Rectal smooth muscle tissue (tissue), 1 donor: ENCODE data around the gene PYM1.
"Not testable (repeated sequence)": the region's sequence is repeated elsewhere in the genome, so short reads cannot be mapped to it uniquely, and the experiment has no call there.

Experiments
- H3K27ac ChIP-seq: one replicate; pipeline ENCODE4 v1.7.0; 2013; ENCODE audit warnings: low read depth, low read length, inconsistent platforms
- H3K27me3 ChIP-seq: one replicate; pipeline ENCODE4 v1.7.0; 2013; ENCODE audit warnings: low read length; ENCODE audit not compliant: control insufficient read depth, insufficient read depth
- H3K36me3 ChIP-seq: one replicate; pipeline ENCODE4 v1.7.0; 2013; ENCODE audit warnings: low read length; ENCODE audit not compliant: control insufficient read depth, insufficient read depth
- H3K4me1 ChIP-seq: one replicate; pipeline ENCODE4 v1.7.0; 2013; ENCODE audit warnings: low read length; ENCODE audit not compliant: control insufficient read depth, insufficient read depth
- H3K4me3 ChIP-seq: one replicate; pipeline ENCODE4 v1.7.0; 2013; ENCODE audit warnings: low read length
- H3K9ac ChIP-seq: one replicate; pipeline ENCODE4 v1.7.0; 2013; ENCODE audit warnings: low read length

The PYM1 gene

DNA sequence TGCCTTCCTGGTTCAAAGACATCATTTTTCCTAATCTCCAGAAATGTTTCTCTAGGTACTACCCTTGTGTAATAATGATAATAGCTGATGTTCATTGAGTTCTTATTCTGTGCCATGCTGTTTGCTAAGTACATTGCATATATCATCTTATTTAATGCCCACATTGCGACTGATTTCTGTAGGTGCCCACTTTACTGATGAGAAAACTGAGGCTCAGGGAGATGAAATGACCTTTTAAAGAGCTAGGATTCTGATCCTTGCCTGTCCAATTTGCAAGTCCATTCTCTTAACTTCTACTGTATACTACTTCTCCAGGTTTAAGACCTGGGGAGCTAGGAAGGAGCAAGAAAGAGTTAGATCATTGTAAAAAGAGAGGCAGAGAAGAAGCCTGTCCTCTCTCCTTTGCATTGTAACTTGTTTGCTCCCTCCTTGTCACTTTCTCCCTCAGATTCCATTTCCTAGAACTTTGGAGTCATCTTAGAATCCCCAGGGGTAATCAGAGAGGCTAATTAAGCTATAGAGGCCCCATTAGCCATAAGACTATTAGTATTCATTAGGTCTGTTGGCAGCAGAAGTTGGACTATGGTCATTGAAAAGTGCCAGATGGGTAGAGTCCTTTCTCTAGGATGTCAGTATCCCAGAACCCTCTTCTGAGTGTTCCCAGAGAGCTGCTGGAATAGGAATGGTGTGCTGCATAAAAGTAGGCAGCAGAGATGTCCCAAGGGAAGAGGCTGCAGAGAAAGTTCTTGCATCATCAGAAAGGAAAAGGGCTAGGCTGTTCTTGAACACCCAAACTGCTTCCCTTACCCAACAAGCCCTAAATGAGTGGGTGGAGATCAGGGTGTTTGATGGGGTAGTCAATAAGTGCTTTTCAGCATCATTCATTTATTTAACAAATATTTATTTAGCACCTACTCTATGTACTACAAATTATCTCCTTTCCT lies 6.4 kb upstream of the PYM1 start:
- Histone ChIP-seq H3K27ac (no peak overlapping the region), H3K9ac (no peak overlapping the region), H3K36me3 (no peaks in the 10 kb centered on the region), H3K4me3 (no peak overlapping the region), H3K27me3 (no peaks in the 10 kb centered on the region), H3K4me1 (peaks cover 15% of the 10 kb centered on the region)

DNA sequence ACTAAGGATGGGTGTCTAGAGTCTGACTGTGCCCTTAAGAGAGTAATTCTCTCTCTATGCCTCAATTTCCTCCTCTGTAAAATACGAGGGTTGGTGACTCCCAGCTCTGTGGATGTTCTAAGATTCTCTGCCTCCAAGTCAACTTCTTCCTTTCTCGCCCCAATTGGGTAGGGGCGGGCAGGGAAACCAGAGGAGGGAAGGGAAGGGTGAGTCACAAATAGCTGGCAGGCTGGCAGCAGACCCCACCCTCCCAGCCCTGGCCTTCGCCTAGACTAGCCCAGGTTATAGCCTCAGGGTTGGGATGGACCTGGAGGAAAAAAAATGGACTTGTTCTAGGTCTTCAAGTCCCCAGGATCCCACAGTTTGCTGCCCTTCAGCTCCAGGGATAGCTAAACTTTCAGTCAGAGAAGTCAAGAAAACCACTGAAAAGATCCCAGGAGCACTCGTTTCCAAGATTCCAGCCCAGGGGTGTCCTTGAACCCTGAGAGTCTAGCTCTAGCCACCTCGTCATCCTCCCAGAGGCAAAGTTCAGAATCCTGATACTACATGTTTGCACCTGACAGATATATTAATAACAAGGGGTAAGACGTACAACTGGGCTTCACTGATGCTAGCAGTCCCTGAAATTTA lies 5.6 kb upstream of the PYM1 start:
- Histone ChIP-seq H3K4me1 (peaks cover 15% of the 10 kb centered on the region), H3K9ac (no peak overlapping the region), H3K27ac (no peak overlapping the region), H3K4me3 (peak overlapping the region; percentile 90), H3K36me3 (no peaks in the 10 kb centered on the region), H3K27me3 (no peaks in the 10 kb centered on the region)

DNA sequence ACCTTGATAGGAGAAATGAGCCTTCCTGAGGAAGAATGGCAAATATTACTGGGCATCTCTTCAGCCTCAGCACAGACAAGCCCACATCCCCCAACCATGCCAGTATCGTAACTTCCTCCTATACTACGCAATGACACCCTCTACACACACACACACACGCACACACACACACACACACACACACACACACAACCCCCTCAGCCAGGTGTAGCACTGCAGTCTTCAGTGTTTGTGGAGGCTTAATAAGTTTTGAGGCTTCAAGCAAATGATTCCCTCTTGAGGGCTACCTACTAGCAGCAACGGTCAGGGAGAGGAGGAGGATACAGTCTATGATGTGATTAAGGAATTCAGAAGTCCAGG lies 4.8 kb upstream of the PYM1 start:
- Histone ChIP-seq H3K36me3 (no peaks in the 10 kb centered on the region), H3K27ac (no peak overlapping the region), H3K9ac (peak overlapping the region; percentile 90), H3K27me3 (no peaks in the 10 kb centered on the region), H3K4me3 (peak overlapping the region; percentile 90), H3K4me1 (peaks cover 18% of the 10 kb centered on the region)

DNA sequence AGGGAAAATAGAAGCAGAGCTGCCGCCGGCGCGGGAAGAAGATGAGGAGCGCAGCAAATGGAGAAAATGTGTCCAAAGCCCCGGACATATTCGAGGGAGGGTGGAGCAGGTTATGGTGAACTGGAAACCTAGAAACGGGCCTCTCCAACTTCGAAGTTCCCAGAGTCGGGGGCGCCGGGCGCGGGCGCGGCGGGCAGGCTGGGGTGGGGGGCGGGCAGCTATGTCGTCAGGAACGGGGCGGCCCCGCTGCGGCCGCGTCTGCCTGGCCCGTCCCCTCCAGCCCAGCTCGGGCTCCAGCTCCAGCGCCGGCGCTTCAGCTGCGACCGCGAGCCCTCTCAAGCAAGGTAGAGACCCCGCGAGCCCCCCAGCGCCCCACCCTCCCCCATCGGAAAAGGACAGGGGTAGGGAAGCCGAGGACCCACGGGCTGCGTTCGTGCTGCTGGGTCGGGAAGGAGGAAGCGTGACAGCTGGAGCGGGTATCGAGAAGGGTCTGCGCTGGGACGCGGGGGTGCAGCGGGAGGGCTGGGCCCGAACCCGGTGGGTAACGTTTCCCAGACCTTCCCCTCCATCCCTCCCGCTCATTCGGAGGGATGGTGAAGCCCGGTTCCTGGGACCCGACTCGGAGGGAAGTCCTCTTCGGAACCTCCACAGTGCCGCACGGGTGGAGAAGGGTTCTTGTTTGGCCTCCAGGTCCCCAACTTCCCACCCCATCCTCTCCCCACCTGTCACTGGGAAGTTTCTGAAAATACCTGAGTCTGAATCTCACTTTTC lies 4.3 kb upstream of the PYM1 start:
- no peaks in the 10 kb centered on the region for H3K36me3 ChIP-seq
- peak overlapping the region; percentile 90 for H3K4me3 ChIP-seq
- H3K4me1 ChIP-seq, result peaks cover 18% of the 10 kb centered on the region
- H3K27ac ChIP-seq, result peak overlapping the region; percentile 81
- H3K27me3 ChIP-seq, result no peaks in the 10 kb centered on the region
- H3K9ac ChIP-seq, result peak overlapping the region; percentile 90

DNA sequence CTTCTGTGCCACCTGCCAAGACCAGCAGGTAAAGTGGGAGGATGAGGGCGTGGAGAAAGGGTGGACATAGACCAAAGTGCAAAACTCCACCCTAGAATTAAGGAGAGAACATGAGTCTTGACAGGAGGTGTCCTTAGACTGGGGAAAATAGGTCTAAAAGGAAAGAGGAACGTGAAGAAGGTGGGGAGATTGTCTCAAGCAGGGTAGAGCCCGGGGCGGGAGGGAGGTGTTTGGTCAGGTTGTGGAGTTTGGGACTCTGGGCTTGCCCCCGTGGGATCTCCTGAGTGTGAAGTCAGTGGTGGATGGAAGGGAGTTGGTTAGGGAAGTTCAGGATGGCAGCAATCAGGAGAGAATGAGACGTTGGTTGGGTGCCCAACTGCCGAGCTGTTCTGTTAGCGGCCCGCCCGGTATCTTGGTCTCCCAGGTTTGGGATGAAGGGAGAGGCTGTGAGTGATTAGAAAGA lies 3.7 kb upstream of the PYM1 start:
- H3K9ac ChIP-seq, result peak overlapping the region; percentile 70
- peak overlapping the region; percentile 77 for H3K4me3 ChIP-seq
- peaks cover 18% of the 10 kb centered on the region for H3K4me1 ChIP-seq
- H3K27me3 ChIP-seq, result no peaks in the 10 kb centered on the region
- H3K36me3 ChIP-seq, result no peaks in the 10 kb centered on the region
- peak overlapping the region; percentile 81 for H3K27ac ChIP-seq

DNA sequence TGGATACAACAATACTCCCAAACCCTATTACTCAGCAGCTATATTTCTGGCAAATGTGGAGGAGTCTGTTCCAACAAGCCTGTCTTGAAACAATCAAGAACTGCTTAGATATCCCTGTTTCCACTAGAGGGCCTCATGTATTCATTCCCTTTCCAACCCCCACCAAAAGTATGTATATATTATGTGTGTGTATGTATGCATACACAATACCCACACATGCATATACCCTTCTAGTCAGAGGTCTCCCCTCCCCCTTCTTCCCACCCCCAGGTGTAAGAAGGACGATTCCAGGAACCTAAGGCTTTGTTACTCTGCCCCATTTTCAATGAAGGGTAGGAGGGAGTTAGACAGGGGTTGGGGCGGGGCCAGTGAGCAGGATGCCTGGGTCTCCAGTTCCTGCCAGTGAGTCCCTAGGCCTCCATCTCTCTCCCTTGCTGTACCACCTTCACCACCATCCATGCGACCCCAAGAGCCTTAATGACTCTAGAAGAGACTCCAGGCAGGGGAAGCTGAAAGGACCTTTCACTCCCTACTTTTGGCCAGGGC lies 3.1 kb upstream of the PYM1 start, which contains the start of gene DGKA:
TSS of gene DGKA (plus strand) at position 392 of the 546 bp plus-strand sequence. CDS start 5,342 bp downstream, outside the sequence.
- H3K27ac ChIP-seq, result peak within 1 kb of the TSS; percentile 81
- no peaks in the 10 kb centered on the region for H3K36me3 ChIP-seq
- peak within 1 kb of the TSS; percentile 90 for H3K9ac ChIP-seq
- peak within 1 kb of the TSS; percentile 90 for H3K4me3 ChIP-seq
- no peaks in the 10 kb centered on the region for H3K27me3 ChIP-seq
- peaks cover 18% of the 10 kb centered on the region for H3K4me1 ChIP-seq

DNA sequence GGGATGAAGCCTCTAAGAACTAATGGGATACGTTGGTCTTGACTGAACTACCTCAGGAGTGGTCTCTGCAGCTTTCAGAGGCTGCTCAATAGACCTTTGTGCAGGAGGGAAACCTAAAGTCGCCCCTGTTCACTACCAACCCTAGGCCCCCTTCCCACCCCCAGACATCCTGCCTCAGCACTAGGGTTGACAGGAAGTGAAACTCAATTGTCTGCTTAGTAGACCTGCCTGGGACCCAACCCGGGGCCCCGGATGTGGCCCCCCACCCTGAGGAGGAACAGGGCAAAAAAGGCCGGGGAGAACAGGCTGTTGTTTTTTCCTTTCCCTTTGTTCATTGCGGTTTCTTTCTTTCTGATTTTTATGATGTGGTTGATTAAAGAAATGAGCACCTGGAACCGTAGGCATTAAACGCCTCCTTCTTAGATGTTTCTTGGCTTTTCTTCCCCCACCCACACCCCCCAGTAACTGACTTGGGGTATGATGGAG lies 1.7 kb upstream of the PYM1 start:
- H3K27ac ChIP-seq, result no peak overlapping the region
- H3K36me3 ChIP-seq, result peaks cover 2% of the 10 kb centered on the region
- no peak overlapping the region for H3K4me3 ChIP-seq
- H3K4me1 ChIP-seq, result peaks cover 18% of the 10 kb centered on the region
- no peak overlapping the region for H3K9ac ChIP-seq
- no peaks in the 10 kb centered on the region for H3K27me3 ChIP-seq

DNA sequence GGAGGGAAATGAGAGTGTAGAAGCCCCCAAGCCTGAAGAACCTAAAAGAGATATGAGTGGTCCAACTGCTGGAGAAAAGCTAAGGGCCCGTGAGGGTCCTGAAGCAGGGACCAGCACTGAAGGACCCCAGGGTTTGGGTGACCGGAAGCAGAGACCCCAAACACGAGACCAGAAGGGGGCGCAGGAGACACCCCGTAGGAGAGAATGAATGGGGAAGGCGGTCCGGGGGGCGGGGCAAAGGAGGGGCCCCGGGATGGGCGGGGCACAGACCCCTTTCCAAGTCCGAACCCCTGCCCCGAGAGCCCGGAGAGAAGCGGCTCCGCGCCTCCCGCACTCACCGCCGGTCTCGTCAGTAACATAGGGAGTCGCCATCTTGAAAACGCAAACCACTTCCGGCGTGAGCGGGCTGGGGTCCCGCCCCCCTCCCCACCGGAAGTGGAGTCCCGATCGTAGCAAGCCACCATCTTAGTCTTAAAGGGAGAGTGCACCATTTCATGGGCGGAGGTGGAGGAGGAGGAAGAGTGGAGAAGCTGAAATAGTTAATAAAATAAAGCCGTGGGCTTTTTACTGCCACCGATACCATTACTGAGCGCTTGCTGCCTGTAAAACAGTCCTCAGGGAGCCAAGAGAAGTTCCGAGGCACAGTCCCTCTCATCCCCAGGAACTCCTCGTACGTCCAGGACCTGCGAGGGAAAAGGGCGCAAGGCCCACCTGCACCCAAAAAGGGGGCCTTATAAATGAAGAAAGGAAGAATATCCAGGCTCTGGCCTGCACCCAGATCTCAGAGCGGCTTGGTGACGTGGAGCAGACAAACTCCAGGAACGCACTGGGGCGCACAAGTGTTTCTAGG lies 731 bp downstream of the PYM1 start:
- Histone ChIP-seq H3K9ac (peak overlapping the region; percentile 99), H3K36me3 (peaks cover 2% of the 10 kb centered on the region), H3K27ac (peak overlapping the region; percentile 98), H3K4me3 (peak overlapping the region; percentile 88), H3K4me1 (peaks cover 11% of the 10 kb centered on the region), H3K27me3 (no peaks in the 10 kb centered on the region)

DNA sequence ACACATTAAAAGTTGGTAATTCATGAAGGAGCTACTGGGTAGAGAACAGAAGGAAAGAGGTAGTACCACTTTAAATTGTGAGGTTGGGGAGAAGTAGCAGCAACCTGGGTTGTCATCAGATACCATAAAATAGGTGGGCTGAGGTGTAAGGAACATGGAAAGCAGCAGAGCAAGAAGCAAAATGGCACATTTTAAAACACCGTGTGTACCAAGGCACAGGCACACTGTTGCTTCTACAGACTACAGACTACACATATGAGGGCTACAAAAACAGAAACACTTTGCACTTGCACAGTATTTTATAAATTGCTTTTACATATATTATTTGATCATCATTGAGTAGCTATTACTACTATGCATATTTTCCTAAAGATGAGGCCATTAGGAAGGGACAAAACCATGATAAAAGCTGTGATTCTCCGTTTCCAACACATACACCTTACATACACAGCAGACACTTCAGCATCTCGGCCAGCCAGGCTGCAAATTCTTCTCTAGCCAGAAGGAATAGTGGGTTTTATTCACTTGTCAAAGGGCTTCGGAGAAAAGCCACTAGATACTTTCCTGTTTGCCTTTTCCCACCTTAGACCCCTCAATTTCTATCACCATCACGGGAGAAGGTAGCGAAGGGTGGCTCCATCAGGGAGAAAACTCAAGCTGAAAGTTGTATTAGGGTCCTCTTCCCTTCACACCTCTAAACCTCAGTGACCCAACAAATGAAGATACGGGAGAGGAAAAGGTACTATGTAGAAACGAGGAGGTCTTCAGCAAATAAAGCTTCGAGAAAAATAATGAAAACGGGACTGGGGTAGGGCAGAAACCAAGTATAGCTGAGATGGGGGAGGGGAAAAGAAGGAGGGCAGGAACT lies 1.6 kb downstream of the PYM1 start:
- H3K27me3 ChIP-seq, result no peaks in the 10 kb centered on the region
- peak overlapping the region; percentile 98 for H3K27ac ChIP-seq
- H3K36me3 ChIP-seq, result peaks cover 2% of the 10 kb centered on the region
- peaks cover 8% of the 10 kb centered on the region for H3K4me1 ChIP-seq
- peak overlapping the region; percentile 54 for H3K9ac ChIP-seq
- H3K4me3 ChIP-seq, result peak overlapping the region; percentile 88

DNA sequence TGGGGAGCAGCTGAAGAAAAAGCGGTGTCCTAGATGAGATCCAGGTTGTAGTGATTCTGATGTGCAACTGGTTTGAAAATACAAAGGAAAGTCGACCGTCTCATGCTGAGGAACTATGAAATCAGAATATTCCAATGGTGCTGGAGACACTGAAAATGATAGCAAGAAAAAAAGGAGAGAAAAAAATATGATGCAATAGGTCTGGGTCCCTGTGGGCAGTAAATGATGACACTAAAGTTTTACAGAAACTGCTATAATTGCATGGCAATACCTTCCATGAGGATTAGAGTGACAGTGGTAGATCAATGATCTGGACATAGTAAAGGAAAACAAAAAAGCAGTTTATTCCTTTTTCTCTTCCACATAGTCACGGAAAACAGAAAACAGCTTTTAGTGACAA lies 2.3 kb downstream of the PYM1 start:
- no peak overlapping the region for H3K4me3 ChIP-seq
- H3K27ac ChIP-seq, result no peak overlapping the region
- no peak overlapping the region for H3K9ac ChIP-seq
- peaks cover 2% of the 10 kb centered on the region for H3K36me3 ChIP-seq
- H3K4me1 ChIP-seq, result peaks cover 6% of the 10 kb centered on the region
- no peaks in the 10 kb centered on the region for H3K27me3 ChIP-seq

DNA sequence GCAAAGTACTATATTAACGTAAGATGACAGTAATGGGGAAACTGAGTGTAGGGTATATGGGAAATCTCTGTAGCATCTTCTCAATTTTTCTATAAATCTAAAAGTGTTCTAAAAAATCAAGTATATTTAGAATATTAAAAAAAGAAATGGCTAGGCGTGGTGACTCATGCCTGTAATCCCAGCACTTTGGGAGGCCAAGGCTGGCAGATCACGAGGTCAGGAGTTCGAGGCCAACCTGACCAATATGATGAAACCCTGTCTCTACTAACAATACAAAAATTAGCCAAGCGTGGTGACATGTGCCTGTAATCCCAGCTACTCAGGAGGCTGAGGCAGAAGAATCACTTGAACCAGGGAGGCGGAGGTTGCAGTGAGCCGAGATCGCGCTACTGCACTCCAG lies 4.0 kb downstream of the PYM1 start:
- H3K27ac ChIP-seq, H3K27me3 ChIP-seq, H3K4me3 ChIP-seq, H3K4me1 ChIP-seq, H3K36me3 ChIP-seq, H3K9ac ChIP-seq: not testable (repeated sequence)
